HG03196 (cell line): ENCODE results near the gene CXCL13.
"Not testable (repeated sequence)": the region's sequence is repeated elsewhere in the genome, so short reads cannot be mapped to it uniquely, and the experiment has no call there.

ENCODE experiments used
- ATAC-seq: cut with Tn5 transposase; IDR thresholded peaks from one replicate; pipeline ENCODE4 v1.9.1; 2021; ENCODE audit not compliant: unreplicated experiment

CXCL13 gene

DNA sequence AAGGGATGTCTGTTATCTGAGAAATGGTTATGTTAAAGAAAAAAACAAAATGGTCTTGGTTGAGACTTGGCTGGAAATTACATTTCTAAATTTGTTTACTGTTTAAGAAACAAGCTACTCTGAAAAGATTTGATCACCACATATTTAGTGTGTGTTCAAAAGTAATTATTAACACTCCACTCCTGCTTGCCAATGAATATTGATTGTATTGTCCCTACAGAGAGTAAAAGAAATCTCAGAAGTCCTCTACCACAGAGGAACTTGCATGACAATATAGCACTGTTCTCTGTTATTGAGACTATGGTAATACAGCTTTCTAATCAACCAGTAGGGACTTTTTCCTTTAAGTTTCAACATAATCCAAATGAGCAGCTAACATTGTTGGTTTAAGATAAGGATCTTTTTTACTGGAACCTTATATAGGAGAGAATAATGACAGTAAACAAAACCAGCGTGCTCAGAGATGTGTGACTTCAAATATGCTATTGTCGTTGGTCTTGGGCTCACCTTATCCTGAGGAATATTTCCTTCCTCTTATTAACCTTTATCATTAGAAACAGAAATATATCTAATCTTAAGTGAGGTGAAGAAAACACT lies 47.6 kb downstream of the CXCL13 start:
- ATAC-seq: no peak

DNA sequence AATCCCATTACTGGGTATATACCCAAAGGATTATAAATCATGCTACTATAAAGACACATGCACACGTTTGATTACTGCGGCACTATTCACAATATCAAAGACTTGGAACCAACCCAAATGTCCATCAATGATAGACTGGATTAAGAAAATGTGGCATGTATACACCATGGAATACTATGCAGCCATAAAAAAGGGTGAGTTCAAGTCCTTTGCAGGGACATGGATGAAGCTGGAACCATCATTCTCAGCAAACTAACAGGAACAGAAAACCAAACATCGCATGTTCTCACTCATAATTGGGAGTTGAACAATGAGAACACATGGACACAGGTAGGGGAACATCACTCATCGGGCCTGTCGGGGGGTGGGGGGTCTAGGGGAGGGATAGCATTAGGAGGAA lies 54.7 kb downstream of the CXCL13 start:
- not testable (repeated sequence) for ATAC-seq
